WTC11 (cell line): ENCODE measurements around the gene PSENEN. TPM values are rescaled to one million over a fixed set of nuclear protein-coding genes. Genes with fewer than 3 reads are reported as not detected.

Experiments used
- ATAC-seq: fragments of 200-7000 bp; cut with Tn5 transposase; 2 replicates; pipeline ENCODE4 v1.10.0; 2021; ENCODE audit warnings: mild to moderate bottlenecking, moderate library complexity
- CTCF ChIA-PET: fragments of 300-600 bp; sonication (Branson Sonifier 250); formaldehyde crosslinking; loops from one replicate; lab custom pipeline; 2021; ENCODE audit warnings: antibody characterized with exemption; lab: Charles Lee
- POLR2A ChIA-PET: fragments of 350-600 bp; sonication (Branson Sonifier 250); formaldehyde crosslinking; loops from one replicate; lab custom pipeline; 2021; ENCODE audit warnings: antibody characterized with exemption; lab: Charles Lee
- DNase-seq: peaks from one replicate; pipeline ENCODE4 v3.0.0; 2021; ENCODE audit warnings: low spot score
- H3K27ac Mint-ChIP-seq: 2 replicates; pipeline ENCODE4 v1.8.0; 2021; ENCODE audit warnings: mixed read lengths
- H3K27me3 Mint-ChIP-seq: 2 replicates; pipeline ENCODE4 v1.8.0; 2021; ENCODE audit warnings: low read depth, mild to moderate bottlenecking, moderate library complexity, mixed read lengths
- H3K36me3 Mint-ChIP-seq: 2 replicates; pipeline ENCODE4 v1.8.0; 2021; ENCODE audit warnings: mixed read lengths
- H3K4me1 Mint-ChIP-seq: 2 replicates; pipeline ENCODE4 v1.8.0; 2022; ENCODE audit warnings: mixed read lengths
- H3K4me3 Mint-ChIP-seq: 2 replicates; pipeline ENCODE4 v1.8.0; 2021; ENCODE audit warnings: mild to moderate bottlenecking, moderate library complexity, mixed read lengths
- H3K9me3 Mint-ChIP-seq: 2 replicates; pipeline ENCODE4 v1.8.0; 2021; ENCODE audit warnings: mixed read lengths
- ELF4 ChIP-seq: sonication (generic); formaldehyde crosslinking; IDR thresholded peaks from 2 replicates; pipeline ENCODE4 v1.8.1; 2022; ENCODE audit warnings: low read depth, mild to moderate bottlenecking, moderate library complexity, missing genetic modification reagents
- MYBL2 ChIP-seq: sonication (generic); formaldehyde crosslinking; IDR thresholded peaks from 2 replicates; pipeline ENCODE4 v1.8.1; 2023; ENCODE audit warnings: mild to moderate bottlenecking, moderate library complexity, missing genetic modification reagents
- SOX15 ChIP-seq: fragments of 250-450 bp; sonication (Bioruptor Pico); IDR thresholded peaks from 2 replicates; pipeline ENCODE4 v1.9.0; 2021; ENCODE audit warnings: mild to moderate bottlenecking
- TEAD1 ChIP-seq: sonication (generic); formaldehyde crosslinking; IDR thresholded peaks from 2 replicates; pipeline ENCODE4 v1.8.0; 2022; ENCODE audit warnings: mild to moderate bottlenecking, missing genetic modification reagents
- TEAD4 ChIP-seq: sonication (generic); formaldehyde crosslinking; IDR thresholded peaks from 2 replicates; pipeline ENCODE4 v1.8.0; 2022; ENCODE audit warnings: mild to moderate bottlenecking, missing genetic modification reagents
- TP53 ChIP-seq: sonication (generic); formaldehyde crosslinking; IDR thresholded peaks from 2 replicates; pipeline ENCODE4 v1.8.1; 2023; ENCODE audit warnings: mild to moderate bottlenecking, missing genetic modification reagents
- ZNF121 ChIP-seq: sonication (generic); formaldehyde crosslinking; IDR thresholded peaks from 2 replicates; pipeline ENCODE4 v1.8.0; 2023; ENCODE audit warnings: missing genetic modification reagents
- ZNF232 ChIP-seq: sonication (generic); formaldehyde crosslinking; IDR thresholded peaks from 2 replicates; pipeline ENCODE4 v1.8.0; 2022; ENCODE audit warnings: mild to moderate bottlenecking, missing genetic modification reagents
- total RNA-seq: library from RNA; stranded (reverse); gene quantifications from 3 replicates; pipeline ENCODE4 v1.2.3, GENCODE V29; 2021
- TF ChIP-seq, protein P1 (sequence below): sonication (generic); formaldehyde crosslinking; IDR thresholded peaks from 2 replicates; pipeline ENCODE4 v1.8.0; 2022; ENCODE audit warnings: missing genetic modification reagents
- TF ChIP-seq, protein P2 (sequence below): sonication (generic); formaldehyde crosslinking; IDR thresholded peaks from 2 replicates; pipeline ENCODE4 v1.8.1; 2023; ENCODE audit warnings: mild to moderate bottlenecking, missing genetic modification reagents
- TF ChIP-seq, protein P3 (sequence below): fragments of 250-450 bp; sonication (Bioruptor Pico); IDR thresholded peaks from 2 replicates; pipeline ENCODE4 v1.8.0; 2021; ENCODE audit warnings: mild to moderate bottlenecking
- TF ChIP-seq, protein P4 (sequence below): fragments of 250-450 bp; sonication (Bioruptor Pico); IDR thresholded peaks from 2 replicates; pipeline ENCODE4 v1.9.0; 2021; ENCODE audit warnings: mild to moderate bottlenecking
- TF ChIP-seq, protein P5 (sequence below): sonication (generic); formaldehyde crosslinking; conservative IDR thresholded peaks from 2 replicates; pipeline ENCODE4 v1.8.1; 2023; ENCODE audit warnings: mild to moderate bottlenecking, low read depth, missing genetic modification reagents, moderate library complexity
- TF ChIP-seq, protein P6 (sequence below): sonication (generic); formaldehyde crosslinking; IDR thresholded peaks from 2 replicates; pipeline ENCODE4 v1.8.1; 2023; ENCODE audit warnings: mild to moderate bottlenecking, missing genetic modification reagents, borderline replicate concordance
- TF ChIP-seq, protein P7 (sequence below): sonication (generic); formaldehyde crosslinking; IDR thresholded peaks from 2 replicates; pipeline ENCODE4 v1.8.1; 2022; ENCODE audit warnings: mild to moderate bottlenecking, moderate library complexity, missing genetic modification reagents

The PSENEN gene
- total RNA-seq, 1 experiment from 2014 or later, result 80.3 TPM

DNA sequence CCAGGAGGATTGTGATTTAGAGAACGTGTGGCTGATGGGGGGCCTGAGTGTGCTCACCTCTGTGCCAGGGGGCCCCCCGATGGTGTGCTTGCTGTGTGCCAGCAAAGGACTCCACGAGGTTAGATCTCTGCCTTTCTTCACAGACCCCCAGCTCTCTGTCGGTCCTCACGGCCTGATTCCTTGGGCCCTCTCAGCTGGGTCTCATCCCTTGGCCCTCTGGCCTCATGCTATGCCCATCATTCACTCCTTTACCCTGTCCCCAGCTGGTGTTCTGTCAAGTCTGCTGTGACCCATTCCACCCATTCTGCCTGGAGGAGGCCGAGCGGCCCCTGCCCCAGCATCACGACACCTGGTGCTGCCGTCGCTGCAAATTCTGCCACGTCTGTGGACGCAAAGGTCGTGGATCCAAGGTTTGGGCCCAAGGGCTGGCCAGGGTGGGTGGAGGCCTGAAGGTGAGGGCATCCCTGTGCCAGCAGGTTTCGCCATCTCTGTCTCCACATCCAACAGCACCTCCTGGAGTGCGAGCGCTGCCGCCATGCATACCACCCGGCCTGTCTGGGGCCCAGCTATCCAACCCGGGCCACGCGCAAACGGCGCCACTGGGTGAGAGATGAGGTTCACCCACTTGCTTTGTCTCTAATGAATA, 20.1 kb upstream of the PSENEN start:
- H3K27ac Mint-ChIP-seq, result no peak overlapping the region
- H3K36me3 Mint-ChIP-seq, result peaks cover 69% of the 10 kb centered on the region
- no peaks in the 10 kb centered on the region for H3K4me1 Mint-ChIP-seq
- ATAC-seq (no peak), DNase-seq (no peak)
- no peak overlapping the region for H3K4me3 Mint-ChIP-seq
- TF ChIP-seq, protein P1, sequence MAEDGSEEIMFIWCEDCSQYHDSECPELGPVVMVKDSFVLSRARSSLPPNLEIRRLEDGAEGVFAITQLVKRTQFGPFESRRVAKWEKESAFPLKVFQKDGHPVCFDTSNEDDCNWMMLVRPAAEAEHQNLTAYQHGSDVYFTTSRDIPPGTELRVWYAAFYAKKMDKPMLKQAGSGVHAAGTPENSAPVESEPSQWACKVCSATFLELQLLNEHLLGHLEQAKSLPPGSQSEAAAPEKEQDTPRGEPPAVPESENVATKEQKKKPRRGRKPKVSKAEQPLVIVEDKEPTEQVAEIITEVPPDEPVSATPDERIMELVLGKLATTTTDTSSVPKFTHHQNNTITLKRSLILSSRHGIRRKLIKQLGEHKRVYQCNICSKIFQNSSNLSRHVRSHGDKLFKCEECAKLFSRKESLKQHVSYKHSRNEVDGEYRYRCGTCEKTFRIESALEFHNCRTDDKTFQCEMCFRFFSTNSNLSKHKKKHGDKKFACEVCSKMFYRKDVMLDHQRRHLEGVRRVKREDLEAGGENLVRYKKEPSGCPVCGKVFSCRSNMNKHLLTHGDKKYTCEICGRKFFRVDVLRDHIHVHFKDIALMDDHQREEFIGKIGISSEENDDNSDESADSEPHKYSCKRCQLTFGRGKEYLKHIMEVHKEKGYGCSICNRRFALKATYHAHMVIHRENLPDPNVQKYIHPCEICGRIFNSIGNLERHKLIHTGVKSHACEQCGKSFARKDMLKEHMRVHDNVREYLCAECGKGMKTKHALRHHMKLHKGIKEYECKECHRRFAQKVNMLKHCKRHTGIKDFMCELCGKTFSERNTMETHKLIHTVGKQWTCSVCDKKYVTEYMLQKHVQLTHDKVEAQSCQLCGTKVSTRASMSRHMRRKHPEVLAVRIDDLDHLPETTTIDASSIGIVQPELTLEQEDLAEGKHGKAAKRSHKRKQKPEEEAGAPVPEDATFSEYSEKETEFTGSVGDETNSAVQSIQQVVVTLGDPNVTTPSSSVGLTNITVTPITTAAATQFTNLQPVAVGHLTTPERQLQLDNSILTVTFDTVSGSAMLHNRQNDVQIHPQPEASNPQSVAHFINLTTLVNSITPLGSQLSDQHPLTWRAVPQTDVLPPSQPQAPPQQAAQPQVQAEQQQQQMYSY (CRISPR knock-in tag), result no peak
- TF ChIP-seq MYBL2 (CRISPR knock-in tag), result no peak
- no peak for TF ChIP-seq TEAD1 (CRISPR knock-in tag)
- TF ChIP-seq, protein P2, sequence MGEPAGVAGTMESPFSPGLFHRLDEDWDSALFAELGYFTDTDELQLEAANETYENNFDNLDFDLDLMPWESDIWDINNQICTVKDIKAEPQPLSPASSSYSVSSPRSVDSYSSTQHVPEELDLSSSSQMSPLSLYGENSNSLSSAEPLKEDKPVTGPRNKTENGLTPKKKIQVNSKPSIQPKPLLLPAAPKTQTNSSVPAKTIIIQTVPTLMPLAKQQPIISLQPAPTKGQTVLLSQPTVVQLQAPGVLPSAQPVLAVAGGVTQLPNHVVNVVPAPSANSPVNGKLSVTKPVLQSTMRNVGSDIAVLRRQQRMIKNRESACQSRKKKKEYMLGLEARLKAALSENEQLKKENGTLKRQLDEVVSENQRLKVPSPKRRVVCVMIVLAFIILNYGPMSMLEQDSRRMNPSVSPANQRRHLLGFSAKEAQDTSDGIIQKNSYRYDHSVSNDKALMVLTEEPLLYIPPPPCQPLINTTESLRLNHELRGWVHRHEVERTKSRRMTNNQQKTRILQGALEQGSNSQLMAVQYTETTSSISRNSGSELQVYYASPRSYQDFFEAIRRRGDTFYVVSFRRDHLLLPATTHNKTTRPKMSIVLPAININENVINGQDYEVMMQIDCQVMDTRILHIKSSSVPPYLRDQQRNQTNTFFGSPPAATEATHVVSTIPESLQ (CRISPR knock-in tag), result no peak
- TF ChIP-seq, protein P3, sequence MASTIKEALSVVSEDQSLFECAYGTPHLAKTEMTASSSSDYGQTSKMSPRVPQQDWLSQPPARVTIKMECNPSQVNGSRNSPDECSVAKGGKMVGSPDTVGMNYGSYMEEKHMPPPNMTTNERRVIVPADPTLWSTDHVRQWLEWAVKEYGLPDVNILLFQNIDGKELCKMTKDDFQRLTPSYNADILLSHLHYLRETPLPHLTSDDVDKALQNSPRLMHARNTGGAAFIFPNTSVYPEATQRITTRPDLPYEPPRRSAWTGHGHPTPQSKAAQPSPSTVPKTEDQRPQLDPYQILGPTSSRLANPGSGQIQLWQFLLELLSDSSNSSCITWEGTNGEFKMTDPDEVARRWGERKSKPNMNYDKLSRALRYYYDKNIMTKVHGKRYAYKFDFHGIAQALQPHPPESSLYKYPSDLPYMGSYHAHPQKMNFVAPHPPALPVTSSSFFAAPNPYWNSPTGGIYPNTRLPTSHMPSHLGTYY (CRISPR knock-in tag), result no peak
- no peak for TF ChIP-seq TEAD4 (CRISPR knock-in tag)
- no peak for TF ChIP-seq SOX15 (CRISPR knock-in tag)
- no peak for TF ChIP-seq ZNF121 (CRISPR knock-in tag)
- TF ChIP-seq, protein P4, sequence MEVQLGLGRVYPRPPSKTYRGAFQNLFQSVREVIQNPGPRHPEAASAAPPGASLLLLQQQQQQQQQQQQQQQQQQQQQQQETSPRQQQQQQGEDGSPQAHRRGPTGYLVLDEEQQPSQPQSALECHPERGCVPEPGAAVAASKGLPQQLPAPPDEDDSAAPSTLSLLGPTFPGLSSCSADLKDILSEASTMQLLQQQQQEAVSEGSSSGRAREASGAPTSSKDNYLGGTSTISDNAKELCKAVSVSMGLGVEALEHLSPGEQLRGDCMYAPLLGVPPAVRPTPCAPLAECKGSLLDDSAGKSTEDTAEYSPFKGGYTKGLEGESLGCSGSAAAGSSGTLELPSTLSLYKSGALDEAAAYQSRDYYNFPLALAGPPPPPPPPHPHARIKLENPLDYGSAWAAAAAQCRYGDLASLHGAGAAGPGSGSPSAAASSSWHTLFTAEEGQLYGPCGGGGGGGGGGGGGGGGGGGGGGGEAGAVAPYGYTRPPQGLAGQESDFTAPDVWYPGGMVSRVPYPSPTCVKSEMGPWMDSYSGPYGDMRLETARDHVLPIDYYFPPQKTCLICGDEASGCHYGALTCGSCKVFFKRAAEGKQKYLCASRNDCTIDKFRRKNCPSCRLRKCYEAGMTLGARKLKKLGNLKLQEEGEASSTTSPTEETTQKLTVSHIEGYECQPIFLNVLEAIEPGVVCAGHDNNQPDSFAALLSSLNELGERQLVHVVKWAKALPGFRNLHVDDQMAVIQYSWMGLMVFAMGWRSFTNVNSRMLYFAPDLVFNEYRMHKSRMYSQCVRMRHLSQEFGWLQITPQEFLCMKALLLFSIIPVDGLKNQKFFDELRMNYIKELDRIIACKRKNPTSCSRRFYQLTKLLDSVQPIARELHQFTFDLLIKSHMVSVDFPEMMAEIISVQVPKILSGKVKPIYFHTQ, result no peak
- TF ChIP-seq, protein P5, sequence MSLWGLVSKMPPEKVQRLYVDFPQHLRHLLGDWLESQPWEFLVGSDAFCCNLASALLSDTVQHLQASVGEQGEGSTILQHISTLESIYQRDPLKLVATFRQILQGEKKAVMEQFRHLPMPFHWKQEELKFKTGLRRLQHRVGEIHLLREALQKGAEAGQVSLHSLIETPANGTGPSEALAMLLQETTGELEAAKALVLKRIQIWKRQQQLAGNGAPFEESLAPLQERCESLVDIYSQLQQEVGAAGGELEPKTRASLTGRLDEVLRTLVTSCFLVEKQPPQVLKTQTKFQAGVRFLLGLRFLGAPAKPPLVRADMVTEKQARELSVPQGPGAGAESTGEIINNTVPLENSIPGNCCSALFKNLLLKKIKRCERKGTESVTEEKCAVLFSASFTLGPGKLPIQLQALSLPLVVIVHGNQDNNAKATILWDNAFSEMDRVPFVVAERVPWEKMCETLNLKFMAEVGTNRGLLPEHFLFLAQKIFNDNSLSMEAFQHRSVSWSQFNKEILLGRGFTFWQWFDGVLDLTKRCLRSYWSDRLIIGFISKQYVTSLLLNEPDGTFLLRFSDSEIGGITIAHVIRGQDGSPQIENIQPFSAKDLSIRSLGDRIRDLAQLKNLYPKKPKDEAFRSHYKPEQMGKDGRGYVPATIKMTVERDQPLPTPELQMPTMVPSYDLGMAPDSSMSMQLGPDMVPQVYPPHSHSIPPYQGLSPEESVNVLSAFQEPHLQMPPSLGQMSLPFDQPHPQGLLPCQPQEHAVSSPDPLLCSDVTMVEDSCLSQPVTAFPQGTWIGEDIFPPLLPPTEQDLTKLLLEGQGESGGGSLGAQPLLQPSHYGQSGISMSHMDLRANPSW (CRISPR knock-in tag), result no peak
- no peak for TF ChIP-seq TP53
- TF ChIP-seq, protein P6, sequence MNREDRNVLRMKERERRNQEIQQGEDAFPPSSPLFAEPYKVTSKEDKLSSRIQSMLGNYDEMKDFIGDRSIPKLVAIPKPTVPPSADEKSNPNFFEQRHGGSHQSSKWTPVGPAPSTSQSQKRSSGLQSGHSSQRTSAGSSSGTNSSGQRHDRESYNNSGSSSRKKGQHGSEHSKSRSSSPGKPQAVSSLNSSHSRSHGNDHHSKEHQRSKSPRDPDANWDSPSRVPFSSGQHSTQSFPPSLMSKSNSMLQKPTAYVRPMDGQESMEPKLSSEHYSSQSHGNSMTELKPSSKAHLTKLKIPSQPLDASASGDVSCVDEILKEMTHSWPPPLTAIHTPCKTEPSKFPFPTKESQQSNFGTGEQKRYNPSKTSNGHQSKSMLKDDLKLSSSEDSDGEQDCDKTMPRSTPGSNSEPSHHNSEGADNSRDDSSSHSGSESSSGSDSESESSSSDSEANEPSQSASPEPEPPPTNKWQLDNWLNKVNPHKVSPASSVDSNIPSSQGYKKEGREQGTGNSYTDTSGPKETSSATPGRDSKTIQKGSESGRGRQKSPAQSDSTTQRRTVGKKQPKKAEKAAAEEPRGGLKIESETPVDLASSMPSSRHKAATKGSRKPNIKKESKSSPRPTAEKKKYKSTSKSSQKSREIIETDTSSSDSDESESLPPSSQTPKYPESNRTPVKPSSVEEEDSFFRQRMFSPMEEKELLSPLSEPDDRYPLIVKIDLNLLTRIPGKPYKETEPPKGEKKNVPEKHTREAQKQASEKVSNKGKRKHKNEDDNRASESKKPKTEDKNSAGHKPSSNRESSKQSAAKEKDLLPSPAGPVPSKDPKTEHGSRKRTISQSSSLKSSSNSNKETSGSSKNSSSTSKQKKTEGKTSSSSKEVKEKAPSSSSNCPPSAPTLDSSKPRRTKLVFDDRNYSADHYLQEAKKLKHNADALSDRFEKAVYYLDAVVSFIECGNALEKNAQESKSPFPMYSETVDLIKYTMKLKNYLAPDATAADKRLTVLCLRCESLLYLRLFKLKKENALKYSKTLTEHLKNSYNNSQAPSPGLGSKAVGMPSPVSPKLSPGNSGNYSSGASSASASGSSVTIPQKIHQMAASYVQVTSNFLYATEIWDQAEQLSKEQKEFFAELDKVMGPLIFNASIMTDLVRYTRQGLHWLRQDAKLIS, result no peak
- TF ChIP-seq ELF4 (CRISPR knock-in tag), result no peak
- TF ChIP-seq, protein P7, sequence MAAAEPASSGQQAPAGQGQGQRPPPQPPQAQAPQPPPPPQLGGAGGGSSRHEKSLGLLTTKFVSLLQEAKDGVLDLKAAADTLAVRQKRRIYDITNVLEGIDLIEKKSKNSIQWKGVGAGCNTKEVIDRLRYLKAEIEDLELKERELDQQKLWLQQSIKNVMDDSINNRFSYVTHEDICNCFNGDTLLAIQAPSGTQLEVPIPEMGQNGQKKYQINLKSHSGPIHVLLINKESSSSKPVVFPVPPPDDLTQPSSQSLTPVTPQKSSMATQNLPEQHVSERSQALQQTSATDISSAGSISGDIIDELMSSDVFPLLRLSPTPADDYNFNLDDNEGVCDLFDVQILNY (CRISPR knock-in tag), result no peak
- TF ChIP-seq ZNF232 (CRISPR knock-in tag), result no peak
- ChIA-PET CTCF (no interaction called here), POLR2A (interaction anchor here (1.3 kb wide), 1 partner anchor 15 kb away, joined by 3 read pairs; no protein-coding TSS in a partner anchor)
- H3K9me3 Mint-ChIP-seq, result no peaks in the 10 kb centered on the region
- H3K27me3 Mint-ChIP-seq, result no peaks in the 10 kb centered on the region
